CD4-positive, alpha-beta memory T cell (primary cell): Measurements from ENCODE around the gene PSPN. TPM values are rescaled to one million over a fixed set of nuclear protein-coding genes. Genes with fewer than 3 reads are reported as not detected.
A peak's percentile ranks its signal among the peaks of the same experiment; 100 is the strongest.

Experiments used
- CTCF ChIA-PET: fragments of 350-600 bp; sonication (Branson Sonifier 250); formaldehyde crosslinking; loops from one replicate; lab custom pipeline; 2021; ENCODE audit warnings: inconsistent platforms; ENCODE audit not compliant: partially characterized antibody; lab: Charles Lee
- POLR2A ChIA-PET: fragments of 350-600 bp; sonication (Branson Sonifier 250); formaldehyde crosslinking; loops from one replicate; lab custom pipeline; 2021; ENCODE audit not compliant: partially characterized antibody; lab: Charles Lee
- DNase-seq, 5 donors: peaks; one replicate each; pipeline versions ENCODE4 v3.0.0 to v3.0.0-alpha.2; 2020 to 2022; ENCODE audit warnings: mixed read lengths in 1 of 5
- H3K27ac ChIP-seq: one replicate; pipeline ENCODE4 v1.7.0; 2013; ENCODE audit warnings: low read depth, low read length
- H3K27me3 ChIP-seq: 2 replicates; pipeline ENCODE4 v1.7.0; 2013; ENCODE audit warnings: mild to moderate bottlenecking, low read length, moderate library complexity; ENCODE audit not compliant: insufficient read depth
- H3K36me3 ChIP-seq: 2 replicates; pipeline ENCODE4 v1.7.0; 2013; ENCODE audit warnings: mild to moderate bottlenecking, low read length, moderate library complexity; ENCODE audit not compliant: insufficient read depth
- H3K4me1 ChIP-seq: 2 replicates; pipeline ENCODE4 v1.7.0; 2013; ENCODE audit warnings: mild to moderate bottlenecking, low read length, moderate library complexity; ENCODE audit not compliant: insufficient read depth
- H3K4me3 ChIP-seq, 2 donors: one replicate each; pipeline ENCODE4 v1.7.0; 2013; ENCODE audit warnings: low read length in 2 of 2, mild to moderate bottlenecking in 1 of 2
- H3K9me3 ChIP-seq, 2 donors: one replicate each; pipeline ENCODE4 v1.7.0; 2013; ENCODE audit warnings: low read length in 2 of 2, control low read depth in 1 of 2; ENCODE audit not compliant: control insufficient read depth in 1 of 2
- H3K27ac Mint-ChIP-seq, 7 donors: one replicate each; pipeline ENCODE4 v1.8.0; 2020 to 2021; ENCODE audit warnings: mixed read lengths in 7 of 7, mild to moderate bottlenecking in 6 of 7, inconsistent platforms in 3 of 7, moderate library complexity in 3 of 7
- H3K27me3 Mint-ChIP-seq, 2 donors: one replicate each; pipeline ENCODE4 v1.8.0; 2020 to 2021; ENCODE audit warnings: mixed read lengths in 2 of 2
- H3K36me3 Mint-ChIP-seq, 2 donors: one replicate each; pipeline ENCODE4 v1.8.0; 2020 to 2021; ENCODE audit warnings: mixed read lengths in 2 of 2, inconsistent platforms in 1 of 2, mild to moderate bottlenecking in 1 of 2
- H3K4me1 Mint-ChIP-seq, 4 donors: one replicate each; pipeline ENCODE4 v1.8.0; 2020 to 2021; ENCODE audit warnings: mixed read lengths in 4 of 4, mild to moderate bottlenecking in 1 of 4
- H3K4me3 Mint-ChIP-seq, 8 donors: one replicate each; pipeline ENCODE4 v1.8.0; 2020 to 2021; ENCODE audit warnings: mixed read lengths in 8 of 8, mild to moderate bottlenecking in 7 of 8, moderate library complexity in 6 of 8, inconsistent platforms in 3 of 8
- H3K9me3 Mint-ChIP-seq, 8 donors: one replicate each; pipeline ENCODE4 v1.8.0; 2020 to 2021; ENCODE audit warnings: mixed read lengths in 8 of 8, mild to moderate bottlenecking in 5 of 8, inconsistent platforms in 3 of 8, moderate library complexity in 1 of 8
- intact Hi-C: fragments of 100-400 bp; cut with micrococcal nuclease; formaldehyde crosslinking; loops from one replicate; pipeline ENCODE4 v1.15.1; 2023
- polyA plus RNA-seq, 2 donors: library from polyadenylated mRNA; unstranded; fragments of 300-500 nt; fragmentation: Illumina TruSeq; gene quantifications; one replicate each; pipeline ENCODE4 v1.2.3, GENCODE V29; 2021
- total RNA-seq, 2 experiments: library from RNA; stranded (reverse); gene quantifications; one replicate each; pipeline ENCODE4 v1.2.3, GENCODE V29; 2021

The PSPN gene
- total and polyA plus RNA-seq, 4 experiments from 2014 or later, result 0.38 to 5.2 (median 2.6) TPM

DNA sequence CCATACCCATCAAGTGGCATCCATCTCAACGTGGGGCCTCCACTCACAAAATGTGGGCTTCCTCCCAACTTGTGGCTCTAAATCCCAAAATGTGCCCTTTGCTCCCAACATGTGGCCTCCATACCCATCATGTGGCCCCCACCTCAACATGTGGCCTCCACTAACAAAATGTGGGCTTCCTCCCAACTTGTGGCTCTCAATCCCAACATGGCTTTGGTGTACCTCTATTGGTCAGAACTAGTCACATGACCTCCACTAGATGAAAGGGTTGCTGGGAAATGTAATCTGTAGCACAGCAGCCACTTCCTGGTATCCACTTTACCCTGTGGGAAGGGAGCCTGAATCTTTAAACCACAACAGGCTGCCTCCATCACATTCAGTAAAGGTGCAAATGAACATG, 32.3 kb downstream of the PSPN start:
- intact Hi-C loops, result no loop called here
- POLR2A ChIA-PET, result no interaction called here

GRCh38 chr19:6340493-6341201, 35.1 kb downstream of the PSPN start:
- H3K27me3 Mint-ChIP-seq, result no peaks in the 10 kb centered on the region
- CTCF ChIA-PET, result no interaction called here
- H3K9me3 ChIP-seq, result no peaks in the 10 kb centered on the region
- peak overlapping the region in 1 of 7 donors; percentile 86 for H3K27ac Mint-ChIP-seq
- POLR2A ChIA-PET, result no interaction called here
- no peak overlapping the region for H3K27ac ChIP-seq
- peaks cover 0 to 2% (median 0%) of the 10 kb centered on the region in 8 donors for H3K9me3 Mint-ChIP-seq
- H3K4me3 Mint-ChIP-seq, result no peak overlapping the region
- H3K4me1 Mint-ChIP-seq, result peaks cover 0 to 4% (median under 1%) of the 10 kb centered on the region in 4 donors
- DNase-seq, result no peak
- H3K36me3 ChIP-seq, result no peaks in the 10 kb centered on the region
- intact Hi-C loops, result no loop called here
- no peaks in the 10 kb centered on the region for H3K4me1 ChIP-seq
- no peaks in the 10 kb centered on the region for H3K27me3 ChIP-seq
- peaks cover 9 to 16% of the 10 kb centered on the region in 2 donors for H3K36me3 Mint-ChIP-seq
- H3K4me3 ChIP-seq, result no peak overlapping the region

More for the DNA sequence above, 32.3 kb downstream of the PSPN start:
- Histone ChIP-seq H3K27ac (no peak overlapping the region), H3K4me1 (no peaks in the 10 kb centered on the region), H3K36me3 (no peaks in the 10 kb centered on the region), H3K27me3 (no peaks in the 10 kb centered on the region), H3K9me3 (no peaks in the 10 kb centered on the region), H3K4me3 (no peak overlapping the region)
- Mint-ChIP-seq H3K36me3 (peaks cover 16 to 20% of the 10 kb centered on the region in 2 donors), H3K27me3 (no peaks in the 10 kb centered on the region), H3K4me1 (peaks cover 0 to 4% (median 0%) of the 10 kb centered on the region in 4 donors), H3K27ac (no peak overlapping the region), H3K4me3 (no peak overlapping the region), H3K9me3 (peaks cover 0 to 2% (median 0%) of the 10 kb centered on the region in 8 donors)
- CTCF ChIA-PET, result no interaction called here
- no peak for DNase-seq

- no peaks in the 10 kb centered on the region for H3K36me3 Mint-ChIP-seq
- Histone ChIP-seq H3K36me3 (no peaks in the 10 kb centered on the region), H3K27me3 (no peaks in the 10 kb centered on the region), H3K27ac (no peak overlapping the region), H3K4me1 (no peaks in the 10 kb centered on the region), H3K4me3 (no peak overlapping the region), H3K9me3 (no peaks in the 10 kb centered on the region)
- intact Hi-C loops, result no loop called here
- ChIA-PET POLR2A (no interaction called here), CTCF (no interaction called here)
- no peaks in the 10 kb centered on the region for H3K27me3 Mint-ChIP-seq
- no peak for DNase-seq
- H3K9me3 Mint-ChIP-seq, result no peaks in the 10 kb centered on the region
- no peak overlapping the region for H3K4me3 Mint-ChIP-seq
- no peak overlapping the region for H3K27ac Mint-ChIP-seq
- H3K4me1 Mint-ChIP-seq, result peaks cover 0 to 1% (median 0%) of the 10 kb centered on the region in 4 donors
Observed at GRCh38 chr19:6334490-6335285, 41.0 kb downstream of the PSPN start.

DNA sequence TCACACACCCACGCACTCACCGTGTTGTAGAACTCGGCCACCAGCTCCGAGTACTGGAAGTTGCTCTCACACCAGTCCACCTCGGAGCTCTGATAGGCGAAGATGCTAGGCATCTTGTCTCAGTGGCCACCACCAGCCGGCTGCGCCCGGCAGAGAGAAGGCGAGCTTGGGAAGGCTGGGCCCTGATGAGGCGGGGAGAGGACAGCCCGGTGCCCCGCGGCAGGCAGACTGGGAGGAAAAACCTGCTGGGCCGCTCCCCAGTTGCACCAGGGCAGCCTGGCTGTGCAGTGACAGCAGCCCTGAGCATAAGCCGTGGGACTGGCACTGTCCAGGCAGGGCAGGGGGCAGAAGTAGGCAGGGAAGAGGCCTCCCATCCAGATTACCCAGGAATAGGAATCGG, 42.3 kb downstream of the PSPN start, which contains the start of gene ACER1:
ACER1 (minus strand) TSS at position 174 of the 400 bp plus-strand sequence; CDS start at position 113, 61 bp downstream.
- intact Hi-C loops, result no loop called here
- H3K9me3 ChIP-seq, result no peaks in the 10 kb centered on the region
- Mint-ChIP-seq H3K4me1 (peaks cover 0 to 1% (median 0%) of the 10 kb centered on the region in 4 donors), H3K4me3 (no peak within 1 kb of the TSS), H3K9me3 (no peaks in the 10 kb centered on the region), H3K27ac (no peak within 1 kb of the TSS), H3K27me3 (no peaks in the 10 kb centered on the region), H3K36me3 (no peaks in the 10 kb centered on the region)
- H3K36me3 ChIP-seq, result no peaks in the 10 kb centered on the region
- no peak within 1 kb of the TSS for H3K4me3 ChIP-seq
- ChIA-PET CTCF (no interaction called here), POLR2A (no interaction called here)
- no peak for DNase-seq
- no peaks in the 10 kb centered on the region for H3K4me1 ChIP-seq
- no peaks in the 10 kb centered on the region for H3K27me3 ChIP-seq
- H3K27ac ChIP-seq, result no peak within 1 kb of the TSS

DNA sequence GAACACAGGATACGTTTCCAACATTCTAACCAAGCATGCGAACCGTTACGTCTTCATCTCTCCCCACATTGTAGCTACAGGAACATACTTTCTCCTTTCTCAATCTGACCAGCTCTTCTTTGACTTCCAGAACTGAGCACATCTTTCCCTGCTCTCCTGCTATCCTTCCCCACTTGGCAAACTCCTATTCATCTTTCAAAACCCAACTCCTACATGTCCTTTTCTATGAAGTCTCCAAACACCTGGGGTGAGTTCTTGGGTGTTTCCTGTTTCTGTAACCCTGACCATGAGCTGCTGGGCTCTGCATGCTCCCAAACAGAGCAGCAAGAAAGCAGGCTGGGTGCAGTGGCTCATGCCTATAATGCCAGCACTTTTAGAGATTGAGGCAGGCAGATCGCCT, 48.9 kb downstream of the PSPN start:
- intact Hi-C loops, result no loop called here
- H3K4me3 ChIP-seq, result no peak overlapping the region
- H3K36me3 ChIP-seq, result no peaks in the 10 kb centered on the region
- ChIA-PET POLR2A (interaction anchor here (0.6 kb wide), 1 partner anchor 30 kb away, joined by 3 read pairs; no protein-coding TSS in a partner anchor), CTCF (no interaction called here)
- H3K27me3 ChIP-seq, result no peaks in the 10 kb centered on the region
- DNase-seq, result no peak
- H3K4me3 Mint-ChIP-seq, result no peak overlapping the region
- H3K4me1 Mint-ChIP-seq, result peaks cover 0 to 10% (median 8%) of the 10 kb centered on the region in 4 donors
- H3K9me3 Mint-ChIP-seq, result peaks cover 0 to 4% (median 0%) of the 10 kb centered on the region in 8 donors
- no peaks in the 10 kb centered on the region for H3K4me1 ChIP-seq
- peak overlapping the region in 1 of 7 donors; percentile 65 for H3K27ac Mint-ChIP-seq
- H3K27ac ChIP-seq, result no peak overlapping the region
- H3K27me3 Mint-ChIP-seq, result no peaks in the 10 kb centered on the region
- H3K9me3 ChIP-seq, result no peaks in the 10 kb centered on the region
- H3K36me3 Mint-ChIP-seq, result peaks cover 0 to 3% of the 10 kb centered on the region in 2 donors

DNA sequence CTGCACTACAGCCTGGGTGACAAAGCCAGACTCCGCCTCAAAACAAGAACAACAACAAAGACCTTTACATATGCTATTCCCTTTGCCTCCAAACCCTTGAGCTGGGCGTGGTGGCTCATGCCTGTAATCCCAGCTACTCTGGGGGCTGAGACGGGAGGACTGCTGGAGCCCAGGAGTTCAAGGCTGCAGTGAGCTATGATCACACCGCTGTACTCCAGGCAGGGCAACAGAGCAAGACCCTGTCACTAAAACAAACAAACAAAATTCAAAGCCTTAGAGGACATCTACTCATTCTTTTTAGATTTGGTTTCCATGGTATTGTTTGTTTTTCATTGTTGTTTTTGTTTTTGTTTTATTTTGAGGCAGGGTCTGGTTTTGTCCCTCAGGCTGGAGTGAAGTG, 50.1 kb downstream of the PSPN start:
- ChIA-PET POLR2A (no interaction called here), CTCF (no interaction called here)
- no peak for DNase-seq
- H3K36me3 Mint-ChIP-seq, result peaks cover 0 to 3% of the 10 kb centered on the region in 2 donors
- Histone ChIP-seq H3K36me3 (no peaks in the 10 kb centered on the region), H3K4me1 (no peaks in the 10 kb centered on the region), H3K9me3 (no peaks in the 10 kb centered on the region), H3K4me3 (no peak overlapping the region), H3K27ac (no peak overlapping the region), H3K27me3 (no peaks in the 10 kb centered on the region)
- H3K4me3 Mint-ChIP-seq, result no peak overlapping the region
- H3K27me3 Mint-ChIP-seq, result no peaks in the 10 kb centered on the region
- peak overlapping the region in 1 of 7 donors; percentile 37 for H3K27ac Mint-ChIP-seq
- H3K9me3 Mint-ChIP-seq, result peaks cover 0 to 4% (median 0%) of the 10 kb centered on the region in 8 donors
- H3K4me1 Mint-ChIP-seq, result peaks cover 0 to 10% (median 8%) of the 10 kb centered on the region in 4 donors
- intact Hi-C loops, result no loop called here
